Parathyroid adenoma (tissue), 2 donors: Measurements from ENCODE around the gene HSD11B1.

Experiments used
- H2AFZ ChIP-seq: fragments of 300-600 bp; sonication (generic); one replicate; pipeline ENCODE4 v1.7.0; 2017; ENCODE audit warnings: antibody characterized with exemption, mild to moderate bottlenecking
- H3K27ac ChIP-seq: fragments of 300-600 bp; sonication (generic); one replicate; pipeline ENCODE4 v1.7.0; 2017
- H3K27me3 ChIP-seq: fragments of 300-600 bp; sonication (generic); one replicate; pipeline ENCODE4 v1.7.0; 2017; ENCODE audit warnings: low read length; ENCODE audit not compliant: control insufficient read depth, insufficient read depth
- H3K36me3 ChIP-seq: fragments of 300-600 bp; sonication (generic); one replicate; pipeline ENCODE4 v1.7.0; 2017; ENCODE audit warnings: low read length; ENCODE audit not compliant: control insufficient read depth, insufficient read depth
- H3K4me1 ChIP-seq: fragments of 300-600 bp; sonication (generic); one replicate; pipeline ENCODE4 v1.7.0; 2017; ENCODE audit warnings: control low read depth
- H3K4me2 ChIP-seq: fragments of 300-600 bp; sonication (generic); one replicate; pipeline ENCODE4 v1.7.0; 2017; ENCODE audit warnings: low read length
- H3K4me3 ChIP-seq: fragments of 300-600 bp; sonication (generic); one replicate; pipeline ENCODE4 v1.7.0; 2017; ENCODE audit warnings: low read depth, low read length
- H3K79me2 ChIP-seq: fragments of 300-600 bp; sonication (generic); one replicate; pipeline ENCODE4 v1.7.0; 2017; ENCODE audit warnings: control low read depth
- H3K9ac ChIP-seq: fragments of 300-600 bp; sonication (generic); one replicate; pipeline ENCODE4 v1.7.0; 2017; ENCODE audit warnings: mild to moderate bottlenecking
- H3K9me3 ChIP-seq: fragments of 300-600 bp; sonication (generic); one replicate; pipeline ENCODE4 v1.7.0; 2017; ENCODE audit warnings: low read length; ENCODE audit not compliant: control insufficient read depth
- TF ChIP-seq, protein P1 (sequence below): fragments of 300-600 bp; sonication (generic); IDR thresholded peaks from one replicate; pipeline ENCODE4 v1.7.0; 2017; ENCODE audit warnings: antibody characterized with exemption, mild to moderate bottlenecking
- donor health status: primary hyperparathyroidism.

Gene HSD11B1

DNA sequence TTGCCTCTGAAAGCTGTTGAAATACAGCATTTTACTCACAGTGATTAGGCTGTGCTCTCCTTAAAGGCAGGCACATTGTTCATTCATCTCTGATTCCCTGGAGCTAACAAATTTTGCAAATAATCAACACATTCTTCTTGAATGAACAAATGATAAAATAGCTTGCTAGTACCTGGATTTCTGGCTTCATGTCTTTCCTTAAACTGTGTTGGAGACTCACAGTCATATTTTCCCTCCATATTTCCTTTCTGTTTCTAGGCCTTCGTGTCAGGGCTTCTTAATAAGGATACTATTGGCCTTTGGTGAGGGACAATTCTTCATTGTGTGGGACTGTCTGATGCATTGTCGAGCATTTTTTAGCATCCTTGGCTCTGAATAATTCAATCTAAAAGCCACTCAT, 9.7 kb downstream of the HSD11B1 start:
- no peaks in the 10 kb centered on the region for H3K4me1 ChIP-seq
- H2AFZ ChIP-seq = no peak overlapping the region
- no peak overlapping the region for H3K9ac ChIP-seq
- H3K4me2 ChIP-seq = no peak overlapping the region
- H3K27ac ChIP-seq = no peak overlapping the region
- no peaks in the 10 kb centered on the region for H3K79me2 ChIP-seq
- H3K36me3 ChIP-seq = no peaks in the 10 kb centered on the region
- no peak overlapping the region for H3K4me3 ChIP-seq
- no peaks in the 10 kb centered on the region for H3K27me3 ChIP-seq
- no peaks in the 10 kb centered on the region for H3K9me3 ChIP-seq
- TF ChIP-seq, protein P1, sequence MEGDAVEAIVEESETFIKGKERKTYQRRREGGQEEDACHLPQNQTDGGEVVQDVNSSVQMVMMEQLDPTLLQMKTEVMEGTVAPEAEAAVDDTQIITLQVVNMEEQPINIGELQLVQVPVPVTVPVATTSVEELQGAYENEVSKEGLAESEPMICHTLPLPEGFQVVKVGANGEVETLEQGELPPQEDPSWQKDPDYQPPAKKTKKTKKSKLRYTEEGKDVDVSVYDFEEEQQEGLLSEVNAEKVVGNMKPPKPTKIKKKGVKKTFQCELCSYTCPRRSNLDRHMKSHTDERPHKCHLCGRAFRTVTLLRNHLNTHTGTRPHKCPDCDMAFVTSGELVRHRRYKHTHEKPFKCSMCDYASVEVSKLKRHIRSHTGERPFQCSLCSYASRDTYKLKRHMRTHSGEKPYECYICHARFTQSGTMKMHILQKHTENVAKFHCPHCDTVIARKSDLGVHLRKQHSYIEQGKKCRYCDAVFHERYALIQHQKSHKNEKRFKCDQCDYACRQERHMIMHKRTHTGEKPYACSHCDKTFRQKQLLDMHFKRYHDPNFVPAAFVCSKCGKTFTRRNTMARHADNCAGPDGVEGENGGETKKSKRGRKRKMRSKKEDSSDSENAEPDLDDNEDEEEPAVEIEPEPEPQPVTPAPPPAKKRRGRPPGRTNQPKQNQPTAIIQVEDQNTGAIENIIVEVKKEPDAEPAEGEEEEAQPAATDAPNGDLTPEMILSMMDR = no peak

DNA sequence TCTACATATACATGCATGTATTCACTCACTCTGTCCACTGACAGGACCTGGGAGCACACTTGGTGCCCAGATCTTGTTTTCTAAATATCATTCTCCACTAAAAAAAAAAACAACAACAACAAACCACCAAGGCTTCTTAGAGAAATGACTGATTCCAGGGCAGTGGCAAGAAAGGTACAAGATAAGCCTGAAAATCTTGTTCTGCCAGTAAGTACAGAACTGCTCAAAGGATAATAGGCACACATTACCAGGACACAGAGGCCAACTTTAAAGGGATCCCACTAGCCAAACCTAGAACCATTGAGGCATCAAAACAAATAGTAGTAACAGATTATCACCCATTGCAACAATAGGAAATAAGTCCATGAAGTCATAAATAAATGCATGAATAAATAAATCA, 10.7 kb downstream of the HSD11B1 start:
- Histone ChIP-seq H3K4me3 (no peak overlapping the region), H3K79me2 (no peaks in the 10 kb centered on the region), H3K9ac (no peak overlapping the region), H3K27ac (no peak overlapping the region), H3K36me3 (no peaks in the 10 kb centered on the region), H3K4me2 (no peak overlapping the region), H2AFZ (no peak overlapping the region), H3K4me1 (no peaks in the 10 kb centered on the region), H3K27me3 (no peaks in the 10 kb centered on the region), H3K9me3 (no peaks in the 10 kb centered on the region)
- TF ChIP-seq, protein P1 = no peak

DNA sequence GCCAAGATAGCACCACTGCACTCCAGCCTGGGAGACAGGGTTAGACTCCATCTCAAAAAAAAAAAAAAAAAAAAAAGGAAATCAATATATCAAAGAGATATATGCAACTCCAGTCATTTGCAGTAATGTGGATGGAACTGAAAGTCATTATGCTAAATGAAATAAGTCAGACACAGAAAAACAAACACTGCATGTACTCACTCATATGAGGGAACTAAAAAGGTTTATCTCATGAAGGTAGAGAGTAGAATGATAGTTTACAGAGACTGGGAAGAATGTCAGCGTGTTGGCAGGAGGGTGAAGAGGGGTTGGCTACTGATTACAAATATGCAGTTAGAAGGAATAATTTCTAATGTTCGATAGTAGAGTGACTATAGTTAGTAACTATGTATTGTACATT, 13.2 kb downstream of the HSD11B1 start:
- TF ChIP-seq, protein P1 = no peak

DNA sequence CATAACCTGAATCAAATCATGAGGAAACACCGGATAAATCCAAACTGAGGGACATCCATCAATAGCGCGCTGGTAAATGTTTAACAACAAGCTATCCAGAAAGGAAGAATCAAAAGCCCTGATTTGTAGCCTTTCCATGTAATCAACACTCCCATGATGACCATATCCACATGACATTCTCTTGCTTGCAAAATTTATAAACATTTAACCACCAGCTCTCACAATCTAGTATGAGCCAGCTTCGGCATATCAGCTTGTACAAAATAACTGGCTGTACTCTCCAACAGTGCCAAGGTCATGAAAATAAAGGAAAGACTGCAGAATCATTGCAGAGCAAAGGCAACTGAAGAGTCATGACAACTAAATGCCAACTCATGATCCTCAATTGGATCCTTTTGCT, 15.7 kb downstream of the HSD11B1 start:
- Histone ChIP-seq H3K4me3 (no peak overlapping the region), H3K27ac (no peak overlapping the region), H3K27me3 (no peaks in the 10 kb centered on the region), H2AFZ (no peak overlapping the region), H3K4me1 (peaks cover 5% of the 10 kb centered on the region), H3K9me3 (no peaks in the 10 kb centered on the region), H3K36me3 (no peaks in the 10 kb centered on the region), H3K79me2 (no peaks in the 10 kb centered on the region), H3K9ac (no peak overlapping the region), H3K4me2 (no peak overlapping the region)
- TF ChIP-seq, protein P1 = no peak

More for the DNA sequence above, 13.2 kb downstream of the HSD11B1 start:
- H3K27ac ChIP-seq = no peak overlapping the region
- H3K36me3 ChIP-seq = no peaks in the 10 kb centered on the region
- H3K4me3 ChIP-seq = no peak overlapping the region
- no peak overlapping the region for H2AFZ ChIP-seq
- H3K27me3 ChIP-seq = no peaks in the 10 kb centered on the region
- H3K4me2 ChIP-seq = no peak overlapping the region
- H3K9ac ChIP-seq = no peak overlapping the region
- H3K4me1 ChIP-seq = peaks cover 5% of the 10 kb centered on the region
- H3K79me2 ChIP-seq = no peaks in the 10 kb centered on the region
- H3K9me3 ChIP-seq = no peaks in the 10 kb centered on the region

DNA sequence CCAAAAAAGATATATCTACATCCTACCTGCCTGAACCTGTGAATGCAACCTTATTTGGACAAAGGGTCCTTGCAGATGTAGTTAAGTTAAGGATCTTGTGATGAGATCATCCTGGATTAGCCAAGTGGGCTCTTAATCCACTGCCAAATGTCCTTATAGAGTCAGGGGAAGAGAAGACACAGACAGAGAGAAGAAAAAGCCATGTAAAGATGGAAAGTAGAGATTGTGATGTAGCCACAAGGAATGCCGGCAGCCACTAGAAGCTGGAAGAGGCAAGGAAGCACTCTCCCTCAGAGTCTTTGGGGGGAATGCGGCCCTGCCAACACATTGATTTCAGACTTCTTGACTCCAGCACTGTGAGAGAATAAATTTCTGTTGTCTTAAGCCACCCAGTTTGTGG, 16.2 kb downstream of the HSD11B1 start:
- peaks cover 5% of the 10 kb centered on the region for H3K4me1 ChIP-seq
- no peaks in the 10 kb centered on the region for H3K79me2 ChIP-seq
- no peaks in the 10 kb centered on the region for H3K36me3 ChIP-seq
- no peak overlapping the region for H3K9ac ChIP-seq
- H2AFZ ChIP-seq = no peak overlapping the region
- no peak overlapping the region for H3K27ac ChIP-seq
- no peak overlapping the region for H3K4me2 ChIP-seq
- TF ChIP-seq, protein P1 = no peak
- H3K4me3 ChIP-seq = no peak overlapping the region
- H3K9me3 ChIP-seq = no peaks in the 10 kb centered on the region
- no peaks in the 10 kb centered on the region for H3K27me3 ChIP-seq
